ENCODE results near the gene TMEM45A.

DNA sequence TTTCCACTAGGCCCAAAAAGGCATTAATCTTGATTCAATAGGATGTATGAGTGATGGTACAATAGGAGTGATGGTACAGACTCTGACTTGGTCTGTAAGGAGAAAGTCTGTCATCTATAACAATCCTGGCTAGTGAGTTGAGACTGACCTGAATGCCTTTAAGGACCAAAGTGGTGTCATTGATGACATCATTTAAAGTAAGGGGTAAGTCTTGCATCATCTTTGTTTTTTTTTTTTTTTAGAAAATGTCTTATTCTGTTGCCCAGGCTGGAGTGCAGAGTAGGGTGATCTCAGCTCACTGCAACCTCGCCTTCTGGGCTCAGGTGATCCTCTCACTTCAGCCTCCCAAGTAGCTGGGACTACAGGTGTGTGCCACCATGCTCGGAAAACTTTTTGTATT lies 5.6 kb upstream of the TMEM45A start:
- TF ChIP-seq, protein P1, sequence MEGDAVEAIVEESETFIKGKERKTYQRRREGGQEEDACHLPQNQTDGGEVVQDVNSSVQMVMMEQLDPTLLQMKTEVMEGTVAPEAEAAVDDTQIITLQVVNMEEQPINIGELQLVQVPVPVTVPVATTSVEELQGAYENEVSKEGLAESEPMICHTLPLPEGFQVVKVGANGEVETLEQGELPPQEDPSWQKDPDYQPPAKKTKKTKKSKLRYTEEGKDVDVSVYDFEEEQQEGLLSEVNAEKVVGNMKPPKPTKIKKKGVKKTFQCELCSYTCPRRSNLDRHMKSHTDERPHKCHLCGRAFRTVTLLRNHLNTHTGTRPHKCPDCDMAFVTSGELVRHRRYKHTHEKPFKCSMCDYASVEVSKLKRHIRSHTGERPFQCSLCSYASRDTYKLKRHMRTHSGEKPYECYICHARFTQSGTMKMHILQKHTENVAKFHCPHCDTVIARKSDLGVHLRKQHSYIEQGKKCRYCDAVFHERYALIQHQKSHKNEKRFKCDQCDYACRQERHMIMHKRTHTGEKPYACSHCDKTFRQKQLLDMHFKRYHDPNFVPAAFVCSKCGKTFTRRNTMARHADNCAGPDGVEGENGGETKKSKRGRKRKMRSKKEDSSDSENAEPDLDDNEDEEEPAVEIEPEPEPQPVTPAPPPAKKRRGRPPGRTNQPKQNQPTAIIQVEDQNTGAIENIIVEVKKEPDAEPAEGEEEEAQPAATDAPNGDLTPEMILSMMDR (IDR thresholded peaks at IDR 0.05), result no peak
- TF ChIP-seq ZFX (IDR thresholded peaks at IDR 0.05; ENCODE audit: borderline replicate concordance), result no peak
